ENCODE measurements around the gene MEGF8. TPM values are rescaled to one million over a fixed set of nuclear protein-coding genes. Genes with fewer than 3 reads are reported as not detected.

MEGF8 gene
- total and polyA plus RNA-seq, 4 donors, result 1.2 to 13.7 (median 9.4) TPM

DNA sequence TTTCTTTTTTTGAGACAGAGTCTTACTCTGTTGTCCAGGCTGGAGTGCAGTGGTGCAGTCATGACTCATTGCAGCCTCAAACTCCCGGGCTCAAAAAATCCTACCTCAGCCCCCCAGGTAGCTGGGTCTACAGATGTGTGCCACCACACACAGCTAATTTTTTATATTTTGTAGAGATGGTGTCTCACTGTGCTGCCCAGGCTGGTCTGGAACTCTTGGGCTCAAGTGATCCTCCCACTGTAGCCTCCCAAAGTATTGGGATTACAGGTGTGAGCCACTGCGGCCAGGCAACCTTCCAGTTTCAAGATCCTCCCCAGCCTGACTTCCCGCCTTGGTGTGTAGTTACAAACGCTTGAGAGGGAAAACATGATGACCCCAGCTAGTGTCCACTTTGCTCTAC lies 42.5 kb downstream of the MEGF8 start:
- no peak for DNase-seq (ENCODE audit: low spot score)
- Histone ChIP-seq H3K27ac (ENCODE audit: low read depth in 1 of 2, low read length in 2 of 2) (no peak overlapping the region), H3K27me3 (ENCODE audit: control insufficient read depth in 4 of 4, insufficient read depth in 4 of 4, low read length in 3 of 4) (no peaks in the 10 kb centered on the region), H3K9ac (ENCODE audit: low read depth in 1 of 2, low read length in 2 of 2) (no peak overlapping the region), H3K4me1 (ENCODE audit: control insufficient read depth in 4 of 4, insufficient read depth in 4 of 4, low read length in 3 of 4) (no peaks in the 10 kb centered on the region), H3K4me3 (ENCODE audit: low read depth in 1 of 3, low read length in 3 of 3) (no peak overlapping the region), H3K36me3 (ENCODE audit: control insufficient read depth in 4 of 4, insufficient read depth in 3 of 4, low read depth in 1 of 4, low read length in 3 of 4) (peaks cover 4 to 15% (median 12%) of the 10 kb centered on the region in 4 donors), H3K9me3 (ENCODE audit: control insufficient read depth in 4 of 4, low read length in 3 of 4) (peaks cover 1 to 10% (median 8%) of the 10 kb centered on the region in 4 donors)
- TF ChIP-seq TAF1 (conservative IDR thresholded peaks at IDR 0.05) (no peak), GABPA (IDR thresholded peaks at IDR 0.05 in 1 of 2, conservative IDR thresholded peaks at IDR 0.05 in 1 of 2) (no peak), SP1 (IDR thresholded peaks at IDR 0.05) (no peak), FOXA1 (IDR thresholded peaks at IDR 0.05) (no peak), NR2F2 (IDR thresholded peaks at IDR 0.05) (no peak), ZBTB33 (IDR thresholded peaks at IDR 0.05) (no peak), FOXA2 (IDR thresholded peaks at IDR 0.05) (no peak), HNF4A (conservative IDR thresholded peaks at IDR 0.05) (no peak), EGR1 (IDR thresholded peaks at IDR 0.05; ENCODE audit: low read depth in 2 of 2) (no peak)
- TF ChIP-seq, protein P1, sequence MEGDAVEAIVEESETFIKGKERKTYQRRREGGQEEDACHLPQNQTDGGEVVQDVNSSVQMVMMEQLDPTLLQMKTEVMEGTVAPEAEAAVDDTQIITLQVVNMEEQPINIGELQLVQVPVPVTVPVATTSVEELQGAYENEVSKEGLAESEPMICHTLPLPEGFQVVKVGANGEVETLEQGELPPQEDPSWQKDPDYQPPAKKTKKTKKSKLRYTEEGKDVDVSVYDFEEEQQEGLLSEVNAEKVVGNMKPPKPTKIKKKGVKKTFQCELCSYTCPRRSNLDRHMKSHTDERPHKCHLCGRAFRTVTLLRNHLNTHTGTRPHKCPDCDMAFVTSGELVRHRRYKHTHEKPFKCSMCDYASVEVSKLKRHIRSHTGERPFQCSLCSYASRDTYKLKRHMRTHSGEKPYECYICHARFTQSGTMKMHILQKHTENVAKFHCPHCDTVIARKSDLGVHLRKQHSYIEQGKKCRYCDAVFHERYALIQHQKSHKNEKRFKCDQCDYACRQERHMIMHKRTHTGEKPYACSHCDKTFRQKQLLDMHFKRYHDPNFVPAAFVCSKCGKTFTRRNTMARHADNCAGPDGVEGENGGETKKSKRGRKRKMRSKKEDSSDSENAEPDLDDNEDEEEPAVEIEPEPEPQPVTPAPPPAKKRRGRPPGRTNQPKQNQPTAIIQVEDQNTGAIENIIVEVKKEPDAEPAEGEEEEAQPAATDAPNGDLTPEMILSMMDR (IDR thresholded peaks at IDR 0.05; ENCODE audit: low read depth, low read length, missing input control), result no peak
- TF ChIP-seq, protein P2, sequence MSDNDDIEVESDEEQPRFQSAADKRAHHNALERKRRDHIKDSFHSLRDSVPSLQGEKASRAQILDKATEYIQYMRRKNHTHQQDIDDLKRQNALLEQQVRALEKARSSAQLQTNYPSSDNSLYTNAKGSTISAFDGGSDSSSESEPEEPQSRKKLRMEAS (IDR thresholded peaks at IDR 0.05), result no peak
- 96% methylated on average over 4 of the region's 4 CpGs for WGBS

DNA sequence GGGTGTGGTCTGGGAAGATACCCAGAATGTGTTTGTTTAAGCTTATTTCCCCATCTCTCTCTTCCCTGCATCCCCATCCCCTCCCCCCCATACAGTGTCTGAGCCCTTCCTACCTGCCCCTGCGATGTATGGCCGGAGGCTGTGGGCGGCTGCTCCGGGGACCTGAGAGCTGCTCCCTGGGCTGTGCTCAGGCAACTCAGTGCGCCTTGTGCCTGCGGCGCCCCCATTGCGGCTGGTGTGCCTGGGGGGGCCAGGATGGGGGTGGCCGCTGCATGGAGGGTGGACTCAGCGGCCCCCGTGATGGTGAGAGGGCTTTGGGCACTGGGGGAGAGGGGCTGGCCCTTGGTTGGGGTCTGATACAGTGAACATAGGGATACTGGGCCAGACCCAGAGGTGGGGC lies 42.9 kb downstream of the MEGF8 start:
- H3K4me1 ChIP-seq (ENCODE audit: control insufficient read depth in 4 of 4, insufficient read depth in 4 of 4, low read length in 3 of 4), result no peaks in the 10 kb centered on the region

More for the DNA sequence above, 42.9 kb downstream of the MEGF8 start:
- Histone ChIP-seq H3K9ac (ENCODE audit: low read depth in 1 of 2, low read length in 2 of 2) (no peak overlapping the region), H3K36me3 (ENCODE audit: control insufficient read depth in 4 of 4, insufficient read depth in 3 of 4, low read depth in 1 of 4, low read length in 3 of 4) (peaks cover 2 to 11% (median 8%) of the 10 kb centered on the region in 4 donors), H3K27me3 (ENCODE audit: control insufficient read depth in 4 of 4, insufficient read depth in 4 of 4, low read length in 3 of 4) (no peaks in the 10 kb centered on the region), H3K27ac (ENCODE audit: low read depth in 1 of 2, low read length in 2 of 2) (no peak overlapping the region), H3K4me3 (ENCODE audit: low read depth in 1 of 3, low read length in 3 of 3) (no peak overlapping the region), H3K9me3 (ENCODE audit: control insufficient read depth in 4 of 4, low read length in 3 of 4) (peaks cover 0 to 10% (median 7%) of the 10 kb centered on the region in 4 donors)
- TF ChIP-seq EGR1 (IDR thresholded peaks at IDR 0.05; ENCODE audit: low read depth in 2 of 2) (no peak), REST (IDR thresholded peaks at IDR 0.05) (no peak)
- no peak for DNase-seq (ENCODE audit: low spot score)
- WGBS, result 97% methylated on average over 11 of the region's 11 CpGs

Measured in liver (tissue), 9 donors.